Endothelial cell of umbilical vein (primary cell): ENCODE results near the gene STUM. TPM values are rescaled to one million over a fixed set of nuclear protein-coding genes. Genes with fewer than 3 reads are reported as not detected.
A peak's percentile ranks its signal among the peaks of the same experiment; 100 is the strongest.

ENCODE experiments used
- BruUV-seq: library from RNA; stranded (reverse); fragments of 400-500 nt; replicated peaks from 2 replicates; lab custom pipeline; 2021; lab: Mats Ljungman, UMichigan
- CTCF ChIA-PET: fragments of 300-600, 350-600 bp; sonication (Branson Sonifier 250); formaldehyde crosslinking; loops from one replicate; lab custom pipeline; 2021; ENCODE audit warnings: antibody characterized with exemption, inconsistent platforms; lab: Charles Lee
- POLR2A ChIA-PET: fragments of 300-600, 350-600 bp; sonication (Branson Sonifier 250); formaldehyde crosslinking; loops from one replicate; lab custom pipeline; 2021; ENCODE audit warnings: antibody characterized with exemption, inconsistent platforms; lab: Charles Lee
- DNase-seq: peaks from one replicate; pipeline ENCODE4 v3.0.0-alpha.2; 2011; ENCODE audit warnings: low read depth, low spot score
- FAIRE-seq: peaks from 2 replicates; lab custom pipeline; 2011; peaks lifted over from hg19 to GRCh38; lab: Jason Lieb, UNC
- H2AFZ ChIP-seq: 2 replicates; pipeline ENCODE4 v1.6.0; 2012; ENCODE audit warnings: low read depth, low read length, control low read depth, inconsistent platforms
- H3K27ac ChIP-seq: 2 replicates; pipeline ENCODE4 v1.5.1; 2011; ENCODE audit warnings: low read depth, mild to moderate bottlenecking, control low read depth, low read length, moderate library complexity; ENCODE audit not compliant: insufficient read depth
- H3K27me3 ChIP-seq, 2 experiments: 2 replicates each; pipeline versions ENCODE4 v1.6.0 to v1.6.1; 2011; ENCODE audit warnings: low read length in 2 of 2, mixed read lengths in 1 of 2; ENCODE audit not compliant: control insufficient read depth in 2 of 2, insufficient read depth in 2 of 2
- H3K36me3 ChIP-seq, 2 experiments: 2 replicates in 1 of 2; 3 replicates in 1 of 2; pipeline ENCODE4 v1.5.1; 2011; ENCODE audit warnings: low read length in 2 of 2, mild to moderate bottlenecking in 1 of 2, moderate library complexity in 1 of 2; ENCODE audit not compliant: control insufficient read depth in 2 of 2, insufficient read depth in 2 of 2; ENCODE audit errors: extremely low read depth in 1 of 2
- H3K4me1 ChIP-seq: 3 replicates; pipeline ENCODE4 v1.5.1; 2011; ENCODE audit warnings: mild to moderate bottlenecking, low read length; ENCODE audit not compliant: control insufficient read depth, insufficient read depth; ENCODE audit errors: extremely low read depth
- H3K4me2 ChIP-seq: 2 replicates; pipeline ENCODE4 v1.6.1; 2011; ENCODE audit warnings: low read length, control low read depth, mixed read lengths; ENCODE audit not compliant: insufficient read depth
- H3K4me3 ChIP-seq, 3 experiments: fragments of 200-600 bp in 1 of 3; sonication (generic), shearing (Covaris generic) in 1 of 3; replicated peaks in 1 of 3; 2 replicates each; pipeline ENCODE4 v1.5.1; 2011 to 2016; ENCODE audit warnings: control low read depth in 3 of 3, low read length in 3 of 3, mild to moderate bottlenecking in 2 of 3, inconsistent platforms in 1 of 3, low read depth in 1 of 3, moderate library complexity in 1 of 3; ENCODE audit not compliant: insufficient read depth in 1 of 3
- H3K79me2 ChIP-seq: 2 replicates; pipeline ENCODE4 v1.6.0; 2012; ENCODE audit warnings: low read length, inconsistent platforms; ENCODE audit not compliant: control insufficient read depth, insufficient read depth
- H3K9ac ChIP-seq: replicated peaks from 2 replicates; pipeline ENCODE3; 2011; ENCODE audit warnings: low read length, control low read depth; ENCODE audit not compliant: insufficient read depth; ENCODE audit errors: extremely low read depth
- H3K9me1 ChIP-seq: replicated peaks from 3 replicates; pipeline ENCODE4 v1.6.0; 2011; ENCODE audit warnings: mild to moderate bottlenecking, low read length; ENCODE audit not compliant: control insufficient read depth, insufficient read depth; ENCODE audit errors: extremely low read depth
- H3K9me3 ChIP-seq: replicated peaks from 2 replicates; pipeline ENCODE4 v1.5.1; 2012; ENCODE audit warnings: low read length, inconsistent platforms; ENCODE audit not compliant: control insufficient read depth, insufficient read depth
- H4K20me1 ChIP-seq: replicated peaks from 2 replicates; pipeline ENCODE3; 2011; ENCODE audit warnings: mild to moderate bottlenecking, low read length; ENCODE audit not compliant: control insufficient read depth, insufficient read depth; ENCODE audit errors: extremely low read depth
- CTCF ChIP-seq, 2 donors: IDR thresholded peaks; 1 replicate in 1 of 2; 2 replicates in 1 of 2; pipeline ENCODE4 v1.5.1; 2011; ENCODE audit warnings: low read length in 2 of 2, mild to moderate bottlenecking in 2 of 2, moderate library complexity in 2 of 2, control low read depth in 1 of 2, inconsistent platforms in 1 of 2, low read depth in 1 of 2; ENCODE audit not compliant: insufficient read depth in 1 of 2; ENCODE audit errors: extremely low read depth in 1 of 2
- EZH2 ChIP-seq: IDR thresholded peaks from 2 replicates; pipeline ENCODE4 v1.6.1; 2012; ENCODE audit warnings: borderline replicate concordance, low read depth, mild to moderate bottlenecking, moderate library complexity, low read length, inconsistent platforms; ENCODE audit not compliant: severe bottlenecking
- FOS ChIP-seq: IDR thresholded peaks from 2 replicates; pipeline ENCODE4 v1.6.1; 2011; ENCODE audit warnings: mild to moderate bottlenecking, low read length, moderate library complexity, borderline replicate concordance; ENCODE audit not compliant: insufficient read depth
- GATA2 ChIP-seq: IDR thresholded peaks from 2 replicates; pipeline ENCODE4 v1.7.0; 2011; ENCODE audit warnings: low read depth, mild to moderate bottlenecking, moderate library complexity, mixed read lengths, low read length; ENCODE audit not compliant: insufficient read length, insufficient read depth
- JUN ChIP-seq: IDR thresholded peaks from 2 replicates; pipeline ENCODE4 v1.6.1; 2011; ENCODE audit warnings: borderline replicate concordance, low read depth; ENCODE audit not compliant: insufficient read length, insufficient read depth
- MAX ChIP-seq: IDR thresholded peaks from 2 replicates; pipeline ENCODE4 v1.6.1; 2011; ENCODE audit not compliant: insufficient read depth, insufficient read length
- MYC ChIP-seq: IDR thresholded peaks from one replicate; pipeline ENCODE4 v1.6.1; 2011; ENCODE audit warnings: mild to moderate bottlenecking, low read depth, low read length
- POLR2A ChIP-seq: IDR thresholded peaks from 2 replicates; pipeline ENCODE4 v1.6.1; 2012; ENCODE audit warnings: low read depth, mild to moderate bottlenecking, control low read depth, low read length
- POLR2AphosphoS5 ChIP-seq: IDR thresholded peaks from 2 replicates; pipeline ENCODE4 v1.6.1; 2012; ENCODE audit warnings: low read depth, mild to moderate bottlenecking, control low read depth, low read length, moderate library complexity; ENCODE audit not compliant: insufficient read depth
- dilution Hi-C: fragments of 300-500 bp; cut with MboI; formaldehyde crosslinking; loops from one replicate; pipeline ENCODE4 v1.15.0; 2019; ENCODE audit warnings: low sequenced_read_pairs; ENCODE audit not compliant: extremely low pct_ligation_motif_present
- intact Hi-C: fragments of 100-400 bp; cut with micrococcal nuclease; formaldehyde crosslinking; loops from one replicate; pipeline ENCODE4 v1.10.0; 2022
- polyA plus RNA-seq, 4 experiments: library from polyadenylated mRNA; depleted of rRNA in 3 of 4; stranded (reverse) in 3 of 4; unstranded in 1 of 4; fragments of >200 nt; gene quantifications; 2 replicates each; pipeline versions ENCODE4 v1.2.1 to v1.2.3, GENCODE V29; 2011 to 2012; ENCODE audit warnings: missing spikeins in 1 of 4
- total RNA-seq: library from RNA; stranded (reverse); gene quantifications from 2 replicates; pipeline ENCODE4 v1.2.3, GENCODE V29; 2021

STUM gene
- total and polyA plus RNA-seq, 2 donors (not counting 3 experiments of a cell fraction or from before 2014, with no cell fraction given), result not detected

- no peaks in the 10 kb centered on the region for H4K20me1 ChIP-seq
- H3K9ac ChIP-seq, result no peak overlapping the region
- peak overlapping the region; percentile 26 for H3K27ac ChIP-seq
- no peak overlapping the region for H3K4me3 ChIP-seq
- TF ChIP-seq CTCF (IDR thresholded peaks at IDR 0.05; ENCODE audit: extremely low read depth in 1 of 2, insufficient read depth in 1 of 2, low read depth in 1 of 2, low read length in 2 of 2), result no peak
- CTCF ChIA-PET, result no interaction called here
- H3K9me1 ChIP-seq, result no peaks in the 10 kb centered on the region
- H3K27me3 ChIP-seq, result no peaks in the 10 kb centered on the region
- peaks cover 34% of the 10 kb centered on the region for H3K4me1 ChIP-seq
- no peak overlapping the region for H2AFZ ChIP-seq
- H3K36me3 ChIP-seq, result no peaks in the 10 kb centered on the region
- POLR2A ChIA-PET, result no interaction called here
- BruUV-seq, result no TSS peak
- dilution Hi-C loops (no loop called here), intact Hi-C loops (no loop called here)
- H3K79me2 ChIP-seq, result no peaks in the 10 kb centered on the region
- no peaks in the 10 kb centered on the region for H3K9me3 ChIP-seq
- no peak overlapping the region for H3K4me2 ChIP-seq
- FAIRE-seq (peak; percentile 76), DNase-seq (peak; percentile 59)
Observed at GRCh38 chr1:226656601-226657277, 108.2 kb downstream of the STUM start.

DNA sequence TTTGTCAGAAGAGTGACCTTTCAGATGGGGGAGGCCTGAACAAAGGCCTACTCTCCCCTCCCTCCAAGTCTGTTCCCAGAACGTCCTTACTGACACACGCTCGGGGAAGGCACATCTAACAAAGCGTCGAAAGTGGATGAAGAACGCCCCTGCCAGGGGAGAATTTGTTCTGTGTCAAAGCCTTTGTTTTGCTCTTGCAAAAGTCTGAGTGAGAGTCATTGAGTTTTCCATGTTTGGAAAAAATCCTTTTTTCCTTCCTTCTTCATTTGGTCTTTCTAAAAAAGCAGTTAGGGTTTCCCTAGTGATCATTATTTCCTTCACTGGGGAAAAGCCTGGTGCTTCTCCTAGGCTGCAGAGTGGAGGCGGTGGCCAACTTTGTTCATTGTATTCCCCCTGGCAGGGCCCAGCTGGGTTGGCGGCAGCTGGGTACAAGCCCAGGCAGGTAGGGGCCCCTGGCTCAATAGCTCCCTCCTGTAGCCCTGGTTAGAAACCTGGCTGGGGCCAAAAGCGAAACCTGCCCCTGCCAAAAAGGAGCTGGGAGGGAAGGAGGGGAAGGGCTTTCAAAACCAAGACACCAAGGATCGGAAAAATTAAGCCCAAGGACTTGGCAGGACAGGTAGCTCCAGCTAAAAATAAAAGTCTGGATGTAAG lies 109.5 kb downstream of the STUM start:
- Histone ChIP-seq H3K79me2 (no peaks in the 10 kb centered on the region), H3K36me3 (no peaks in the 10 kb centered on the region), H3K9ac (no peak overlapping the region), H3K4me2 (no peak overlapping the region), H3K9me1 (no peaks in the 10 kb centered on the region), H2AFZ (no peak overlapping the region), H3K4me3 (no peak overlapping the region), H3K4me1 (peaks cover 47% of the 10 kb centered on the region), H3K9me3 (no peaks in the 10 kb centered on the region), H3K27ac (no peak overlapping the region), H3K27me3 (no peaks in the 10 kb centered on the region), H4K20me1 (no peaks in the 10 kb centered on the region)
- BruUV-seq, result no TSS peak
- intact Hi-C loops, result no loop called here
- ChIA-PET POLR2A (no interaction called here), CTCF (interaction anchor here (1.0 to 3.0 kb wide), 3 partner anchors 23 to 170 kb away, joined by 4 to 7 read pairs (median 6); no protein-coding TSS in a partner anchor)
- DNase-seq, result no peak
- TF ChIP-seq GATA2 (no peak), FOS (no peak), POLR2AphosphoS5 (no peak), POLR2A (no peak), CTCF (IDR thresholded peaks at IDR 0.05; ENCODE audit: extremely low read depth in 1 of 2, insufficient read depth in 1 of 2, low read depth in 1 of 2, low read length in 2 of 2) (no peak), JUN (no peak), EZH2 (no peak), MYC (no peak), MAX (no peak)
- FAIRE-seq, result no peak
- dilution Hi-C loops, result no loop called here
